Ovary (tissue), 10 donors: ENCODE data around the gene DKK3. TPM values are rescaled to one million over a fixed set of nuclear protein-coding genes. Genes with fewer than 3 reads are reported as not detected.

Source experiments
- DNase-seq, 5 donors: peaks; one replicate each; pipeline ENCODE4 v3.0.0-alpha.2; 2019 to 2020
- H3K27ac ChIP-seq, 2 donors: fragments of 200-600 bp; one replicate each; pipeline versions ENCODE4 v1.5.1 to v1.8.0; 2019 to 2022
- H3K27me3 ChIP-seq: fragments of 200-600 bp; one replicate; pipeline ENCODE4 v1.8.0; 2022
- H3K36me3 ChIP-seq: fragments of 200-600 bp; sonication (generic); one replicate; pipeline ENCODE4 v1.5.1; 2019
- H3K4me1 ChIP-seq: one replicate; pipeline ENCODE4 v1.8.1; 2013; ENCODE audit warnings: mild to moderate bottlenecking, moderate library complexity; ENCODE audit not compliant: insufficient read depth
- H3K4me3 ChIP-seq: fragments of 200-600 bp; sonication (generic); one replicate; pipeline ENCODE4 v1.5.1; 2017
- H3K9me3 ChIP-seq, 2 donors: fragments of 200-600 bp in 1 of 2; sonication (generic) in 1 of 2; one replicate each; pipeline versions ENCODE4 v1.5.1 to v1.8.1; 2013 to 2019; ENCODE audit warnings: mild to moderate bottlenecking in 1 of 2, moderate library complexity in 1 of 2
- EP300 ChIP-seq: sonication (generic); formaldehyde crosslinking; IDR thresholded peaks from one replicate; pipeline ENCODE4 v1.6.1; 2017; ENCODE audit warnings: antibody characterized with exemption
- POLR2A ChIP-seq: fragments of 450-650 bp; IDR thresholded peaks from one replicate; pipeline ENCODE4 v1.6.1; 2017; ENCODE audit warnings: antibody characterized with exemption, mild to moderate bottlenecking, moderate library complexity
- WGBS, 3 donors: extraction: QIAGEN DNeasy Blood & Tissue Kit in 1 of 3; methylation state at CpG; one replicate each; pipeline versions ENCODE4 v1.1.5 to v1.1.7; 2013 to 2017; 5-methylcytosine and 5-hydroxymethylcytosine counted together
- intact Hi-C, 4 donors: fragments of 100-400 bp; cut with DNase I; formaldehyde crosslinking; loops; one replicate each; pipeline versions ENCODE4 v1.11.0 to v1.15.1; 2022 to 2023
- long read RNA-seq, 3 donors: library from polyadenylated mRNA in 2 of 3; unstranded in 2 of 3; transcript quantifications; one replicate each; pipeline ENCODE4 v2.0.0 and lab custom pipeline, GENCODE V29; 2021 to 2026
- polyA plus RNA-seq, 2 donors: library from polyadenylated mRNA; stranded (reverse); fragments of 200-250 nt in 1 of 2; fragments of 350-450 nt in 1 of 2; fragmentation: Illumina TruSeq in 1 of 2; extraction: RNeasy Lipid Tissue Mini Kit (QIAGEN cat#74804) in 1 of 2; gene quantifications; one replicate each; pipeline ENCODE4 v1.2.3, GENCODE V29; 2013 to 2014
- total RNA-seq, 7 donors: library from RNA; depleted of rRNA in 2 of 7; stranded (reverse); fragments of >200 nt in 2 of 7; fragmentation: NEBNext Ultra II Directional in 3 of 7; extraction: Animal tissue kit (Norgen Biotek cat#: 25700) in 3 of 7; gene quantifications; one replicate each; pipeline versions ENCODE4 v1.1.0 to v1.2.4, GENCODE V29; 2016 to 2023
- TF ChIP-seq, protein P1 (sequence below), 3 donors: fragments of 450-650 bp in 2 of 3; fragments of 200-600 bp in 1 of 3; IDR thresholded peaks; one replicate each; pipeline versions ENCODE4 v1.5.1 to v1.8.0; 2016 to 2022; ENCODE audit warnings: antibody characterized with exemption in 3 of 3, mild to moderate bottlenecking in 1 of 3
- donor health status: DM: no; HTN: no; CAD: no; lungs with moderate emphysema.
- donor health status: DM: no; HTN: no; CAD: no.
- donor health status: Bipolar disorder and iron deficiency.
- donor health status: DM: yes; HTN: yes; CAD: no.
- donor health status: DM: no; HTN: no; CAD: no.
- donor health status: DM: yes; HTN: yes; CAD: no.

The DKK3 gene
- total RNA-seq (100 to 1,000 TPM in 1 of 7 donors, 10 to 100 TPM in 6; 33.9 to 102 (median 62.8) TPM), polyA plus RNA-seq (100 to 1,000 TPM in 1 of 2 donors, 10 to 100 TPM in 1; 43.5 to 255 TPM)
- long read RNA-seq, donor 1, partial matches to known transcripts, result 109 of 122 reads
- long read RNA-seq, donor 1, other reads (novel, unspliced or antisense), result 9 of 122 reads
- long read RNA-seq, donor 2, transcript DKK3-215 (3 exons, 1,087 nt), result minor isoform, 5 of 53 reads
- long read RNA-seq, donor 2, transcript DKK3-201 (8 exons, 2,636 nt), result major isoform, 9 of 53 reads
- long read RNA-seq, donor 2, partial matches to known transcripts, result 38 of 53 reads
- long read RNA-seq, donor 2, other reads (novel, unspliced or antisense), result 0 of 53 reads
- long read RNA-seq, donor 3, transcript DKK3-202 (8 exons, 2,650 nt), result minor isoform, 9 of 435 reads
- long read RNA-seq, donor 3, transcript DKK3-201 (8 exons, 2,636 nt), result major isoform, 212 of 435 reads
- long read RNA-seq, donor 3, partial matches to known transcripts, result 146 of 435 reads
- long read RNA-seq, donor 3, other reads (novel, unspliced or antisense), result 67 of 435 reads

DNA sequence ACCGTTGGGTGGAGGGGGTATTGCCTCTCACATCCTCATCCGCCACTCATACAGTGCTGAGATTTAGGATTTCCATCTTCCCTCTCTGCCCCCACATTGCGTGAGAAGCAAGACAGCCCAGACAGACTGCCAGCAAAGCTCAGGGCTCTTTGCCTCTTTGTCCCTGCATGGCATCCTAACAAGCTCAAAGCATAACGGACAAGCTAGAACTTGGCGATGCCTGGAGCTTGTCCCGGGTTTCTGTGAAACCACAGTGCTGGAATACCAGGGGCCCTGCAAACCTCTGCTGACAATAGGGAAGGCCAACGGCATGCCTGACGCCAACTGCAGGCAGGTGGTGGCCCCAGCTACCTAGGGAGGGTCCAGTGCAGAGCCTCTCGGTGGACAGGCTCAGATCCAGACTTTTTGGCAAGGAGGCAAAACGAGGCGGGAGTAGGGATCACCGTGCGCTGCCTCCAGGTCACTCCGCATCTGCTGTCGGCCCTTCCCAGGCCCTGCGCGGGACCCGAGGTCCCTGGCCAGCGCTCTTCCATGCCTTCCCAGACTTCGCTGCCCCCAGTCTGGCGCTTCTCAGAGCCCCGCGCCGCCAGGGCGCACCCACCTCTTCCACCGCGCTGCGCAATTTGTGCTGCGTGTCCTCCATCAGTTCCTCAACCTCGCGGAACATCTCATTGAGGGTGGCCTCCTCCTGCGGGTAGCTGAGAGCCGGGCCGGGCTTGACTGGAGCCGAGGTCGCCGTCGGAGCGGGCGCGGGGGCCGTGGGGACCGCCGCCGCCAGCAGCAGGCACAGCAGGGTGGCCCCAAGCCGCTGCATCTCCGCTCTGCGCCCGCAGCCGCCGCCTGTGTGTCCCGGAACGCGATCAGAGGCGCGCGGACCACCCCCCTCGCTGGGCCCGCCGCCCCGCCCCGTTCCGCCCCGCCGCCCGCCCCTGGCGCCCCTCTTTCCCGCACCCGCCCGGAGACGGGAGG lies at the start of gene DKK3:
Gene DKK3, minus strand, starts transcription at position 858 of the 969 bp plus-strand sequence. Its CDS starts 44 bp downstream, at position 814.
- H3K27ac ChIP-seq, result peak within 1 kb of the TSS in 1 of 2 donors; percentile 46
- H3K4me3 ChIP-seq, result peak within 1 kb of the TSS; percentile 49
- H3K4me1 ChIP-seq, result peaks cover 9% of the 10 kb centered on the region
- H3K36me3 ChIP-seq, result no peaks in the 10 kb centered on the region
- no peak for TF ChIP-seq EP300
- TF ChIP-seq POLR2A, result no peak
- TF ChIP-seq, protein P1, sequence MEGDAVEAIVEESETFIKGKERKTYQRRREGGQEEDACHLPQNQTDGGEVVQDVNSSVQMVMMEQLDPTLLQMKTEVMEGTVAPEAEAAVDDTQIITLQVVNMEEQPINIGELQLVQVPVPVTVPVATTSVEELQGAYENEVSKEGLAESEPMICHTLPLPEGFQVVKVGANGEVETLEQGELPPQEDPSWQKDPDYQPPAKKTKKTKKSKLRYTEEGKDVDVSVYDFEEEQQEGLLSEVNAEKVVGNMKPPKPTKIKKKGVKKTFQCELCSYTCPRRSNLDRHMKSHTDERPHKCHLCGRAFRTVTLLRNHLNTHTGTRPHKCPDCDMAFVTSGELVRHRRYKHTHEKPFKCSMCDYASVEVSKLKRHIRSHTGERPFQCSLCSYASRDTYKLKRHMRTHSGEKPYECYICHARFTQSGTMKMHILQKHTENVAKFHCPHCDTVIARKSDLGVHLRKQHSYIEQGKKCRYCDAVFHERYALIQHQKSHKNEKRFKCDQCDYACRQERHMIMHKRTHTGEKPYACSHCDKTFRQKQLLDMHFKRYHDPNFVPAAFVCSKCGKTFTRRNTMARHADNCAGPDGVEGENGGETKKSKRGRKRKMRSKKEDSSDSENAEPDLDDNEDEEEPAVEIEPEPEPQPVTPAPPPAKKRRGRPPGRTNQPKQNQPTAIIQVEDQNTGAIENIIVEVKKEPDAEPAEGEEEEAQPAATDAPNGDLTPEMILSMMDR (IDR thresholded peaks at IDR 0.05), result no peak
- H3K9me3 ChIP-seq, result no peaks in the 10 kb centered on the region
- peak in 2 of 5 donors; percentile 42 to 49 for DNase-seq
- H3K27me3 ChIP-seq, result no peaks in the 10 kb centered on the region
- 8 to 14% (median 10%) methylated on average over 35 to 71 of the region's 71 CpGs for WGBS, 3 donors
- intact Hi-C loops, result loop anchor here in 1 of 4 donors (5.0 kb wide), 1 partner anchor 36 kb away; no protein-coding TSS in a partner anchor

- TF ChIP-seq POLR2A (no peak), EP300 (no peak)
- TF ChIP-seq, protein P1 (IDR thresholded peaks at IDR 0.05), result no peak
- Histone ChIP-seq H3K36me3 (no peaks in the 10 kb centered on the region), H3K4me3 (no peak overlapping the region), H3K4me1 (no peaks in the 10 kb centered on the region), H3K27me3 (no peaks in the 10 kb centered on the region), H3K27ac (no peak overlapping the region), H3K9me3 (no peaks in the 10 kb centered on the region)
- no peak for DNase-seq
- WGBS, 3 donors, result 91 to 95% (median 93%) methylated on average over 8 of the region's 8 CpGs
- intact Hi-C loops, result loop anchor here in 1 of 4 donors (10.0 kb wide), 1 partner anchor 187 kb away; no protein-coding TSS in a partner anchor
These were observed 49.0 kb upstream of the DKK3 start for GRCh38 chr11:12057299-12057980.

- WGBS, 3 donors, result 64 to 95% (median 78%) methylated on average over 3 of the region's 3 CpGs
- Histone ChIP-seq H3K4me1 (no peaks in the 10 kb centered on the region), H3K36me3 (no peaks in the 10 kb centered on the region), H3K4me3 (no peak overlapping the region), H3K27me3 (no peaks in the 10 kb centered on the region), H3K27ac (no peak overlapping the region), H3K9me3 (no peaks in the 10 kb centered on the region)
- DNase-seq, result no peak
- TF ChIP-seq, protein P1 (IDR thresholded peaks at IDR 0.05), result no peak
- no peak for TF ChIP-seq EP300
- no peak for TF ChIP-seq POLR2A
- intact Hi-C loops, result loop anchor here in 1 of 4 donors (10.0 kb wide), 1 partner anchor 189 kb away; no protein-coding TSS in a partner anchor
These were observed 47.7 kb upstream of the DKK3 start for GRCh38 chr11:12056119-12056518.
